Measurements from ENCODE around the gene CNGB1.
"Not testable (repeated sequence)": the region's sequence is repeated elsewhere in the genome, so short reads cannot be mapped to it uniquely, and the experiment has no call there.

Gene CNGB1

GRCh38 chr16:57925310-57925709 lies 45.6 kb downstream of the CNGB1 start:
- Mint-ChIP-seq H3K36me3 (ENCODE audit: low read depth) (no peaks in the 10 kb centered on the region), H3K27ac (no peak overlapping the region)

DNA sequence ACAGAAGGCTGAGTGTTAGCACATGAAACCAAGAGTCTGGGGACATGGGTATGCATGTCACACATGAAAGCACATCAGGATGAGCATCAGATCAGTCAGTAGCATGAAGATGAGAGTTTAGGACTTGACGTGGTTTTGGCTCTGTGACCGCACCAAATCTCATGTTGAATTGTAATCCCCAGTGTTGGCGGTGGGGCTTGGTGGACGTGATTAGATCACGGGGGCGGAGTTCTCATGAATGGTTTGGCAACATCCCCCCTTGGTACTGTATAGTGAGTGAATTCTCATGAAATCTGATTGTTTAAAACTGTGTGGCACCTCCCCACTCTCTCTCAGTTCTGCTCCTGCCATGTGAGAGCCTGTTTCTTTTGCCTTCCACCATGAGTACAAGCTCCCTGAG lies 46.4 kb downstream of the CNGB1 start:
- H3K9me3 Mint-ChIP-seq = no peaks in the 10 kb centered on the region
- H3K4me3 Mint-ChIP-seq = no peak overlapping the region
- no peaks in the 10 kb centered on the region for H3K4me1 Mint-ChIP-seq
- peaks cover 6% of the 10 kb centered on the region for H3K27me3 Mint-ChIP-seq
- no peak for DNase-seq
- H3K27ac Mint-ChIP-seq = no peak overlapping the region
- H3K36me3 Mint-ChIP-seq (ENCODE audit: low read depth) = no peaks in the 10 kb centered on the region
- ATAC-seq = no peak

More at GRCh38 chr16:57925310-57925709, 45.6 kb downstream of the CNGB1 start:
- ATAC-seq = no peak
- no peaks in the 10 kb centered on the region for H3K4me1 Mint-ChIP-seq
- H3K4me3 Mint-ChIP-seq = no peak overlapping the region
- peaks cover 6% of the 10 kb centered on the region for H3K27me3 Mint-ChIP-seq
- DNase-seq = no peak
- no peaks in the 10 kb centered on the region for H3K9me3 Mint-ChIP-seq

GRCh38 chr16:57923841-57924240 lies 47.1 kb downstream of the CNGB1 start:
- Mint-ChIP-seq H3K27me3 (peaks cover 4% of the 10 kb centered on the region), H3K27ac (no peak overlapping the region), H3K36me3 (ENCODE audit: low read depth) (no peaks in the 10 kb centered on the region), H3K4me3 (no peak overlapping the region), H3K9me3 (no peaks in the 10 kb centered on the region), H3K4me1 (no peaks in the 10 kb centered on the region)
- ATAC-seq (no peak), DNase-seq (no peak)

DNA sequence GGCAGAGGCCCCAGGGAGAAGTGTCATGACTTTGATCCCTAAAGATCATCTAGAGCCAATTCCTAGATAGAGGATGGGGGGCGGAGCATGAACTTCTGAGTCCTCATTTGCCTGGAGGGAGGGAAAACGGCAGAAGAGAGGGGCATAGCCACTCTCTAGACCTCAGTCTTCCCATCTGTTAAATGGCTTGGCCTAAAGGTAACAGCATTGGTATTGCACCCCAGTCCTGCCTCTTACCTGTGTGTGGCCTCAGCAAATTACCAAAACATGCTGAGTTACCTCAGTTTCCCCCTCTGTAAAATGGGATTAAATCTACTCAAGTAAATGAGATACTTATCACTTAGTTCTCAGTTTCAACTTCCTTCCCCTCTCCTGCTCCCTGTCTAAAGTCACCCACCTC lies 47.5 kb downstream of the CNGB1 start:
- ATAC-seq = no peak
- no peak overlapping the region for H3K27ac Mint-ChIP-seq
- H3K4me3 Mint-ChIP-seq = no peak overlapping the region
- peaks cover 4% of the 10 kb centered on the region for H3K27me3 Mint-ChIP-seq
- H3K9me3 Mint-ChIP-seq = no peaks in the 10 kb centered on the region
- H3K36me3 Mint-ChIP-seq (ENCODE audit: low read depth) = no peaks in the 10 kb centered on the region
- H3K4me1 Mint-ChIP-seq = no peaks in the 10 kb centered on the region
- no peak for DNase-seq

DNA sequence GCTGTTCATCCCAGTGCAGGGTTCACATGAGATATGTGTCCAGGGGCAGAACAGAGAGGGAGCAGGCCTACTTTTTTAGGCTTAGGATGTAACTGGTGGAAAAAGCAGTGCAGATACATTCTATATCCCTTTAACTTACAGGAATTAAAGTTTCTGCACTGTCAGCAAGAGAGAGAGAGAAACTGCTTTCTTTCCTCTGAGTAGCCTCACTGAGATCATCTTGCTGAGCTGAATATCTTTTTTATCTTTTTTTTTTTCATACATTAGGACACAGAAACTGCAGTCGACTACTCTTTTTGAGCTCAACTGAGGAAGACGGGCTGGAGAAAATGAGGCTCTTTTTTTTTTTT lies 50.1 kb downstream of the CNGB1 start:
- no peaks in the 10 kb centered on the region for H3K4me1 Mint-ChIP-seq
- no peaks in the 10 kb centered on the region for H3K9me3 Mint-ChIP-seq
- no peak overlapping the region for H3K4me3 Mint-ChIP-seq

GRCh38 chr16:57920215-57920879 lies 50.6 kb downstream of the CNGB1 start:
- Mint-ChIP-seq H3K9me3 (no peaks in the 10 kb centered on the region), H3K27ac (no peak overlapping the region), H3K36me3 (ENCODE audit: low read depth) (no peaks in the 10 kb centered on the region), H3K4me1 (no peaks in the 10 kb centered on the region), H3K4me3 (no peak overlapping the region), H3K27me3 (peaks cover 2% of the 10 kb centered on the region)
- DNase-seq (no peak), ATAC-seq (no peak)

More for the DNA sequence above, 50.1 kb downstream of the CNGB1 start:
- no peak overlapping the region for H3K27ac Mint-ChIP-seq
- ATAC-seq = no peak
- DNase-seq = no peak
- no peaks in the 10 kb centered on the region for H3K36me3 Mint-ChIP-seq (ENCODE audit: low read depth)
- peaks cover 2% of the 10 kb centered on the region for H3K27me3 Mint-ChIP-seq

- Mint-ChIP-seq H3K27me3 (peaks cover 2% of the 10 kb centered on the region), H3K36me3 (ENCODE audit: low read depth) (no peaks in the 10 kb centered on the region), H3K27ac (no peak overlapping the region), H3K9me3 (no peaks in the 10 kb centered on the region), H3K4me1 (no peaks in the 10 kb centered on the region), H3K4me3 (no peak overlapping the region)
- ATAC-seq (no peak), DNase-seq (no peak)
These were observed 51.9 kb downstream of the CNGB1 start for GRCh38 chr16:57918994-57919393.

GRCh38 chr16:57918444-57918843 lies 52.5 kb downstream of the CNGB1 start:
- no peaks in the 10 kb centered on the region for H3K4me1 Mint-ChIP-seq
- H3K36me3 Mint-ChIP-seq (ENCODE audit: low read depth) = no peaks in the 10 kb centered on the region
- peaks cover 2% of the 10 kb centered on the region for H3K27me3 Mint-ChIP-seq
- no peak for DNase-seq
- ATAC-seq = no peak
- H3K9me3 Mint-ChIP-seq = no peaks in the 10 kb centered on the region
- no peak overlapping the region for H3K27ac Mint-ChIP-seq
- no peak overlapping the region for H3K4me3 Mint-ChIP-seq

- not testable (repeated sequence) for H3K27me3 Mint-ChIP-seq; H3K36me3 Mint-ChIP-seq (ENCODE audit: low read depth); H3K4me3 Mint-ChIP-seq; DNase-seq; H3K27ac Mint-ChIP-seq; H3K4me1 Mint-ChIP-seq; ATAC-seq; H3K9me3 Mint-ChIP-seq
These were observed 53.0 kb downstream of the CNGB1 start for GRCh38 chr16:57917929-57918328.

- not testable (repeated sequence) for H3K9me3 Mint-ChIP-seq; ATAC-seq; H3K27ac Mint-ChIP-seq; H3K27me3 Mint-ChIP-seq; H3K4me1 Mint-ChIP-seq; DNase-seq; H3K36me3 Mint-ChIP-seq (ENCODE audit: low read depth); H3K4me3 Mint-ChIP-seq
These were observed 53.4 kb downstream of the CNGB1 start for GRCh38 chr16:57917489-57917888.

- Mint-ChIP-seq H3K27me3 (peaks cover 5% of the 10 kb centered on the region), H3K4me3 (no peak overlapping the region), H3K4me1 (no peaks in the 10 kb centered on the region), H3K9me3 (no peaks in the 10 kb centered on the region), H3K27ac (no peak overlapping the region), H3K36me3 (ENCODE audit: low read depth) (no peaks in the 10 kb centered on the region)
- DNase-seq = no peak
- ATAC-seq = no peak
These were observed 54.0 kb downstream of the CNGB1 start for GRCh38 chr16:57916735-57917438.

DNA sequence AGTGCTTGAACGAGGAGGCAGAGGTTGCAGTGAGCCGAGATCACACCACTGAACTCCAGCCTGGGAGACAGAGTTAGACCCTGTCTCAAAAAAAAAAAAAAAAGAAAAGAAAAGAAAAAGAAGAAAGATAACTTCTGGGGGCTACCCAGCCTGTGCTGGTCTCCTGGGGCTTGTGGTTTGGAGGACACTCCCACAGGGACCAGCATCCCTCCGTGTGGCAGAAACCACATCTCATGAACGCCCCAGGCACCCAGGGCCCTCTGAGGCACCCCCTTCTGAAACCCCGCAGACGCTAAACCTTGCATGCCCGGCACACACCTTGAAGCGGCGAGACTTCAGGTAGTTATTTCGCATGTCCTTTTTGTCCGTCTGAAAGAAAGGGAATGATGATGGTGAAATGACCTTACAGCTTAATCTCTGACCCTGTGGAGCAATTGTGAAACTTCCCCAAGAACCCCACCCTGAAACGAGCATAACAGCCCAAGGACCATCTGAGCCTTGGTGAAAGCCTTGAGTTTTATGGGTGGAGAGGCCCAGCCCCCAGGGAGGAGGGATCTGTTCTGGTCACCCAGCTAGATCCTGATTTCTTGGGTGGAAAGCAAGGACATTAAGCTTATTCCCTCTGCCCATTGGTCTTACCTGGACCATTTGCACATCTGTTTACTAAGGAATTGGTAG lies 55.0 kb downstream of the CNGB1 start:
- H3K36me3 Mint-ChIP-seq (ENCODE audit: low read depth) = no peaks in the 10 kb centered on the region
- DNase-seq = no peak
- H3K4me3 Mint-ChIP-seq = no peak overlapping the region
- peaks cover 5% of the 10 kb centered on the region for H3K27me3 Mint-ChIP-seq
- no peaks in the 10 kb centered on the region for H3K9me3 Mint-ChIP-seq
- no peak overlapping the region for H3K27ac Mint-ChIP-seq
- no peaks in the 10 kb centered on the region for H3K4me1 Mint-ChIP-seq
- no peak for ATAC-seq

DNA sequence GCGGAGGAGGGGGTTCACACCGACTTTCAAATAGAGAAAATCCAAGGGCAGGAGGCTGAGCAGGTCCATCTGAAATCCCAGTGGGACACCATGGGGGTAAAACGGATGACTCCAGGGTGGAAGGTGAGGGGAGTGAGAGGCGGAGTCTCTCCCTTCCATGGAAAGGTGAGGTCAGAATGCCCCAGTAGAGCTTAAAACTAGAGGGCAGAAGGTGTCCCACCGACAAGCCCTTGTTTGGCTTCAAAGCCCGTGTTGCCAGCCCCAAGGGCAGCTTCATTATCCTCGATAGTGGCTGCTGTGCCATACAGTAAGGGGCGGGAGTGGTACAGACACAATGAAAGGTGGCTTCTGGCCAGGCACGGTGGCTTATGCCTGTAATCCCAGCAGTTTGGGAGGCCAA lies 55.7 kb downstream of the CNGB1 start:
- H3K4me1 Mint-ChIP-seq = no peaks in the 10 kb centered on the region
- no peaks in the 10 kb centered on the region for H3K9me3 Mint-ChIP-seq
- no peaks in the 10 kb centered on the region for H3K36me3 Mint-ChIP-seq (ENCODE audit: low read depth)
- peaks cover 5% of the 10 kb centered on the region for H3K27me3 Mint-ChIP-seq
- DNase-seq (no peak), ATAC-seq (no peak)
- H3K27ac Mint-ChIP-seq = no peak overlapping the region
- no peak overlapping the region for H3K4me3 Mint-ChIP-seq

- no peaks in the 10 kb centered on the region for H3K36me3 Mint-ChIP-seq (ENCODE audit: low read depth)
- H3K4me1 Mint-ChIP-seq = no peaks in the 10 kb centered on the region
- H3K27ac Mint-ChIP-seq = no peak overlapping the region
- DNase-seq (no peak), ATAC-seq (no peak)
- peaks cover 5% of the 10 kb centered on the region for H3K27me3 Mint-ChIP-seq
- H3K4me3 Mint-ChIP-seq = no peak overlapping the region
- no peaks in the 10 kb centered on the region for H3K9me3 Mint-ChIP-seq
These were observed 56.4 kb downstream of the CNGB1 start for GRCh38 chr16:57914244-57915173.
